ENCODE data around the gene TGFA.

The TGFA gene

DNA sequence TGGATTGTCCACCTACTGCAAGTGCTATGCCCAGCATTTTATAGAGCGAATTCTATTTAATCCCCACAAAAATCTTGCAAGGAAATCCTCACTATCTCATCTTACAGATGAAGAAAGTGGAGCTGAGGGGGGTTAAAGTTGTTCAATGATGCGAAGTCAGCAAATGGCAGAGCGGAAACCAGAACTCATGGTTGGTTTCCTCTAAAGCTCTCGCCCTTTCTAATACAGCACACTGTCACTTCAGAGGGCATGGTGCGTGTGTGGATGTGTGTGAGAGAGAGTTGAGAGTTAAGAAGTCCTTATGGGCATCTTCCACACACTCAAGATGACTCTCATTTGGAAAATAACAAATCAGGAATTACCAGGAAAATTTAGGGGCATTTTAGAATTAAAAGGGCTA is 78.4 kb downstream of the TGFA start:
- Histone ChIP-seq H3K4me1 (ENCODE audit: control insufficient read depth in 1 of 2, insufficient read depth in 1 of 2, low read depth in 1 of 2, low read length in 1 of 2) (peaks cover 38 to 46% of the 10 kb centered on the region in 2 experiments), H3K9me3 (no peaks in the 10 kb centered on the region), H3K4me3 (ENCODE audit: low read depth in 1 of 2, low read length in 1 of 2) (no peak overlapping the region), H3K27ac (no peak overlapping the region), H3K36me3 (no peaks in the 10 kb centered on the region), H3K27me3 (peaks cover 23% of the 10 kb centered on the region)
- TF ChIP-seq CTCF (IDR thresholded peaks at IDR 0.05), result no peak

DNA sequence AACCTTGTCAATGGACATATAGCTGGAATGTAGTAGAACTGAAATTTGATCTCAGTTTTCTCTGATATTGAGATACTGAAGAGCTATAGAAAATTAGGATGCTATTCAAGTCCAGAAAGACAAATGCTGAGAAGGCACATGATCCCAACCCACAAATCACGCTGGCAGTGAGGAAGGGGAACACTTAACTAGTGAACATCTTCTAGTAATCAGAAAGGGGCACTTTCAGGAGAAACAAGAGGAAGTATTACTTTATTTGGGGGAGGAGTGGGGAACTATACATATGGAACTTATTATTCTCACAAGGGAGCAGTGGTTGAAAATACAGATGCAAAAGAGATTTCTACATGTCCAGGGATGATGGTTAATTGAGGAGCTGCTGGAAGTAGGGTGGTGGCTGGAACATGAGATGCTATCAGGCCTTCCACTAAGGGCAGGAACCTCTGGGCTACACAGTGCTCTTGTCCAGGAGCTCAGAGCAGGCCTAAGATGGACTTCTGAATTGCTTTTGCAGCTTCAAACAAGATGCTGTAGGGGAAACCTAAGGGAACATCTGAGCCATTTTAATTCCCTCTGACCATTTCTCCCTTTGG is 79.3 kb downstream of the TGFA start:
- no peaks in the 10 kb centered on the region for H3K9me3 ChIP-seq
- no peak overlapping the region for H3K27ac ChIP-seq
- H3K4me3 ChIP-seq (ENCODE audit: low read depth in 1 of 2, low read length in 1 of 2), result no peak overlapping the region
- H3K4me1 ChIP-seq (ENCODE audit: control insufficient read depth in 1 of 2, insufficient read depth in 1 of 2, low read depth in 1 of 2, low read length in 1 of 2), result peaks cover 35 to 46% of the 10 kb centered on the region in 2 experiments
- H3K27me3 ChIP-seq, result peaks cover 28% of the 10 kb centered on the region
- no peak for TF ChIP-seq CTCF (IDR thresholded peaks at IDR 0.05)
- H3K36me3 ChIP-seq, result no peaks in the 10 kb centered on the region

DNA sequence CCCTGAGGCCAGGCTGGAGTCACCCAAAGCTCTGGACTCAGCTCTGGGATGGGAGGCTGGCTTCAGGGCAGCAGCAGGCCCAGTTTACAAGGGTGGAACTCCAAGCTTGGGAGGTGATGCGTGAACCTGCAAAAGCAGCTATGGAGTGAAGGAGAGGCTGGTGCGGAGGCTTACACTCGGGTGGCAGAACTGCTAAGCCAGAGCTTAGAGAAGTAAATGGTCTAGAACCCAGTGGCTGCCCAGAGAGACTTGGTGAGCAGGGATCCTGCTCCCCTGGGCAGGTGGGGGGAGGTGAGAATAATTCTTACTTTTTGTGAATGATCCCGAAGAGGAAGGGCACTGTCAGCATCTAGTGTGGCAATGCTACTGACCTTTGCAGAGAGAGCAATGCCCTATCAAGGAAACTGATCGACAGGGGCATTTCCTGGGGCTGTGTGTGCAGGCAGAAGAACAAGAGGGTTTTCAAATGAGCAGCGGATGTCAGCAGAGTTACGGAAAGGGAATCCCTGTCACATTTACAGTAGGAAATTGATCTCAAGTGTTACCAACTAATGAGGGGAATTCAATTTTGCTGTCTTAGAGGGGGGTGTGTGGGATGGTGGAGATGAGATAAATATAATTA is 80.4 kb downstream of the TGFA start:
- Histone ChIP-seq H3K4me1 (ENCODE audit: control insufficient read depth in 1 of 2, insufficient read depth in 1 of 2, low read depth in 1 of 2, low read length in 1 of 2) (peaks cover 35 to 46% of the 10 kb centered on the region in 2 experiments), H3K9me3 (no peaks in the 10 kb centered on the region), H3K27ac (peak overlapping the region; percentile 26), H3K36me3 (no peaks in the 10 kb centered on the region), H3K27me3 (peaks cover 28% of the 10 kb centered on the region), H3K4me3 (ENCODE audit: low read depth in 1 of 2, low read length in 1 of 2) (no peak overlapping the region)
- TF ChIP-seq CTCF (IDR thresholded peaks at IDR 0.05), result no peak

GRCh38 chr2:70472221-70472890 is 81.3 kb downstream of the TGFA start:
- no peaks in the 10 kb centered on the region for H3K36me3 ChIP-seq
- peak overlapping the region; percentile 26 for H3K27ac ChIP-seq
- H3K27me3 ChIP-seq, result peaks cover 28% of the 10 kb centered on the region
- peaks cover 35 to 46% of the 10 kb centered on the region in 2 experiments for H3K4me1 ChIP-seq (ENCODE audit: control insufficient read depth in 1 of 2, insufficient read depth in 1 of 2, low read depth in 1 of 2, low read length in 1 of 2)
- H3K9me3 ChIP-seq, result no peaks in the 10 kb centered on the region
- H3K4me3 ChIP-seq (ENCODE audit: low read depth in 1 of 2, low read length in 1 of 2), result no peak overlapping the region
- TF ChIP-seq CTCF (IDR thresholded peaks at IDR 0.05), result no peak

- H3K27ac ChIP-seq, result no peak overlapping the region
- no peaks in the 10 kb centered on the region for H3K36me3 ChIP-seq
- H3K9me3 ChIP-seq, result no peaks in the 10 kb centered on the region
- H3K27me3 ChIP-seq, result peaks cover 28% of the 10 kb centered on the region
- TF ChIP-seq CTCF (IDR thresholded peaks at IDR 0.05), result no peak
- H3K4me1 ChIP-seq (ENCODE audit: control insufficient read depth in 1 of 2, insufficient read depth in 1 of 2, low read depth in 1 of 2, low read length in 1 of 2), result peaks cover 35 to 46% of the 10 kb centered on the region in 2 experiments
- no peak overlapping the region for H3K4me3 ChIP-seq (ENCODE audit: low read depth in 1 of 2, low read length in 1 of 2)
These were observed 82.5 kb downstream of the TGFA start for GRCh38 chr2:70471129-70471528.

Measured in neutrophil (primary cell).